ENCODE data around the gene NEUROG2.
"Not testable (repeated sequence)": the region's sequence is repeated elsewhere in the genome, so short reads cannot be mapped to it uniquely, and the experiment has no call there.

The NEUROG2 gene

DNA sequence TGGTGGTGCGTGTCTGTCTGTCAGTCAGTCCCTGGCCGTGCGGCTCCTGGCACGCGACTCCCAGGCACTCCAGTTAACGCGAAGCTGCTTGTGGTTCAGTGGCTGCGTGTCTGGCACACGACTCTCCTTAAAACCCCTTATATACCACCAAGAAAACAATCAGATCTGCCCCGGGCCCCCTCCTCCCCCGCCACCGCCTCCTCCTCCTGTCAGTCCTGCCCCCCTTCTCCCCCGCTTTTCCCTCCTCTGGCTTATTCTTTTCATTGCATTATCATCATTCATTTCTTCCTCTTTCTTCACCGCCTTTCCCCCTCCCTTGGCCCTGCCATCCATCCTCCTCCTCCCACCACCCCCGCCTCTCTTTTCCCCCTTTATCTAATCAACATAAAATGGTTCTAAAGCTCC is at the start of gene NEUROG2:
TSS of gene NEUROG2 (minus strand) at position 115 of the 405 bp plus-strand sequence. CDS start 705 bp downstream, outside the sequence.
- DNase-seq = no peak

DNA sequence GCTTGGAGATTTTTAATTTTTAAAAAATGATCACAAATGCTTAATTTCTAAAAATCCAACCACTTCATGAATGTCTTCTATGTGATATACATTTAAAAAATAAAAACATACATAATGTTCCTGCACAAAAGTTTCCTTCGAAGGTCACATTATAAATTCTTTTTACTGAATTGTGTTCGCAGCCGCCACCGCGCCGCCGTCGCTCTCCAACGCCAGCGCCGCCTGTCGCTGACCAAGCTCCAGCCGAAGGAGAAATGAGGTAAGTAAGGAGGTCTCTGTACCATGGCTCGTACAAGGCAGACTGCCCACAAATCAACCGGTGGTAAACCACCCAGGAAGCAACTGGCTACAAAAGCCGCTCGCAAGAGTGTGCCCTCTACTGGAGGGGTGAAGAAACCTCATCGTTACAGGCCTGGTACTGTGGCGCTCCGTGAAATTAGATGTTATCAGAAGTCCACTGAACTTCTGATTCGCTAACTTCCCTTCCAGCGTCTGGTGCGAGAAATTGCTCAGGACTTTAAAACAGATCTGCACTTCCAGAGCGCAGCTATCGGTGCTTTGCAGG is 48.8 kb upstream of the NEUROG2 start:
- DNase-seq = no peak

DNA sequence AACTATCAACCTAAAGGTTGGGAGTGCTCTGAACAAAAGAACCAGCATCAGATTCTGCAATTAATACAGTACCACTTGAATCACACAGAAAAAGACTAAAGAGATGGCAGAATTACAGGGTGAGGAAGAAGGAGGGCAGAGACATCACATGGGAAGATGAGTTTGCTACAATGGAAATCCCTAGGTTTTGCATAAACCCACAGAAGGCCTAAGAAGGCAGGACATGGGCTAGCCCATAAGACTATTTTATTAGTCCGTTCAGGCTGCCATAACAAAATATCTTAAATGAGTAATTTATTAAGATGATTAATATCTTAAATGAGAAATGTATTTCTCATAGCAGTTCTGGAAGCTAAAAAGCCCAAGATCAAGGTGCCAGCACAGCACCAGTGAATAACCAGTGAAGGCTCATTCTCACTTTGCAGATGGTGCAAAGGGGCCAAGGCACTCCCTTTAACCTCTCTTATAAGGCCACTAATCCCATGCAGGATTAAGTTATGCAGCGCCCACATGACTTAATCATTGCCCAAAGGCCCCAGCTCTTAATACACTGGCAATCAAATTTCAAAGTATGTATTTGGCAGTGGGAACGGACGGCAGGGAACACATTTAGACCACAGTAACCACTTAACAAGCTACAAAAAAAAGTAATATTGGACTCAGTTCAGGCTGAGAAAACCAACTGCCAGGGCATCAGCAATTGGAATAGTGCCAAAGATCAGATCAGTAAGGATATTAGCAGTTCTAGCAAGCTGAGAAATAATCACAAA is 47.6 kb upstream of the NEUROG2 start:
- DNase-seq = no peak

DNA sequence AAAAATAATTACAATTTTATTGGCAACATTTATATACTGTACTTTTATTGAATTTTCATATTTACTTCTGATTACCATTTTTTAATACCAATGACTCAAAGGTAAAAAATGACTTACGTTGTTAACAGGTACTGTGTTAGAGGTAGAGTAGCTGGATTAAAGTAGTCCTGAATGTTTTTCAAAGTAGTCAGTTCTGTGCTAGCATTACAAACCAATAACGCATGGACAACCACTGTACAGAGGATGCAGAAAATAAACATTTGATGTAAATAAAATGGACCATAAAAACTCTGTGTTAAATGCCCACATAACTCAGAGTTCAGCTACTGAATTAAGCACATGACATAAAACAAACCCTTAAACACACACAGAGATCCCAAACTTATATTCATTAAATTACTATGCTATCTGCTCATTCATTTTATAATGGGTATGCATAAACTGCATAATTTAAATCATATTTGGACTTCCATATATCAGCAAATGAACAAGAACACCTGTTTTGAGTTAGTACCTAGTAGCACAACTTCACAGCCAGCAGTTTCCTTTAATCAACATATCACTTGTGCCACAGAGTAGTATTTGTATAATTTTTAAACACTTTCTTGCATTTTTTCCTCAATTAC is 46.4 kb upstream of the NEUROG2 start:
- no peak for DNase-seq

DNA sequence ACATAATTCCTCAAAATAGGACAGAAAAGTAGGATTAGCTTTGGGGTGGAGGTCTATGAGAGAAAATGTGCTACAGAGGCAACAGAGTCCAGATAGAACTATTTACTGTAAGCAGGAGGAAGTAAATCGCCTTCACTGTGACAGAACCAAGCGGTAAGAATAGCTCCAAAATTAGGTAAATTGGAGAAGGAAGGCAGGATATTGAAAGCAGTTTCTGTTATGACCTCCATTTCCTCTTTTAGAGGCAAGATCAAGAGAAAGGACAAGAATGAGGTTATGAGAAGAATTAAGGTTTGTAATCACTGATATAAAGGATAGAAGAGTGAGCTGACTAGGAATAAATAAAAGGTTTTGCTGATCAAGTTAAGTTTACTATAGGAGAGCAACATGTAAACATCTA is 44.1 kb upstream of the NEUROG2 start:
- peak; percentile 5 to 46 (median 19) for DNase-seq

- no peak for DNase-seq
These were observed 43.1 kb upstream of the NEUROG2 start for GRCh38 chr4:112559053-112559452.

DNA sequence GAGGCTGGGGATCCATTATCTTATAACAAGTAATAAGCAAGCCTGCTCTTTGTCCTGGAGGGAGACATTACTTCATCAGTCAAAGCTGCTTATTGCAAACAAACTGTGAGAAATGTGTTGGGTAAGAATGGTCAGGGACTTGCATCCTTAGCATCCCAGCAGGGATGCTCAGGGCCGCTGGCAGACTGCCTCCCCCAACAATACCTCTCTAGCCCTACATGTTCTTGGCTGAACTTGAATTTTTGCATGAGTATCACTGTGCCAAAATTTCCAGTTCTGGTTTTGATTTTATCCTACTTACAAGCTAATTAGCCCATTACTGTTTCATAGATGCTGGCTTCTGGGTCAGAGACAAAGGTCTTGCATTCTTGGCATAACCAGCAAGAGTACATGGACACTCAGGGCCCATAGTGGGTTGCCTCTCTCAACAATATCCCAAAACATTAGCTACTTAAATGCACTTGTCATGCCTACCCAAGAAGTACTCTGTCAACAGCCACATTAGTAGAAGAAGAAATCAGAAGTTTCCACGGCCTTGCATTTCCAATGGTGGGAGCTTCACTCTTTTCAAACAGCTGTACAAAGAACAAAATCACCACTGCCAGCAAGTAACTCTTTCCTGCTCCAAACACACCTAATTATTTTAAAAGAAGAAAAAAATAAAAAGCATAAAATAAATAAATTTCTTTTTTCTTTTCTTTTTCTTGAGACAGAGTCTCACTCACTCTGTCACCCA is 41.9 kb upstream of the NEUROG2 start:
- no peak for DNase-seq

DNA sequence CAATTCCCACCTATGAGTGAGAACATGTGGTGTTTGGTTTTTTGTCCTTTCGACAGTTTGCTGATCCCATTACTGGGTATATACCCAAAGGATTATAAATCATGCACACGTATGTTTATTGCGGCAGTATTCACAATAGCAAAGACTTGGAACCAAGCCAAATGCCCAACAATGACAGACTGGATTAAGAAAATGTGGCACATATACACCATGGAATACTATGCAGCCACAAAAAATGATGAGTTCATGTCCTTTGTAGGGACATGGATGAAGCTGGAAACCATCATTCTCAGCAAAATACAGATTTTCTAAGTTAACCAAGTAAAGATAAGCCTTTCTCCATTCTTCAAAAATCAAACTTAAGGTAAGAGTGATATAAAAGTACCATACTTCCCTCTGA is 38.3 kb upstream of the NEUROG2 start:
- not testable (repeated sequence) for DNase-seq

- DNase-seq = no peak
These were observed 36.7 kb upstream of the NEUROG2 start for GRCh38 chr4:112552668-112553067.

DNA sequence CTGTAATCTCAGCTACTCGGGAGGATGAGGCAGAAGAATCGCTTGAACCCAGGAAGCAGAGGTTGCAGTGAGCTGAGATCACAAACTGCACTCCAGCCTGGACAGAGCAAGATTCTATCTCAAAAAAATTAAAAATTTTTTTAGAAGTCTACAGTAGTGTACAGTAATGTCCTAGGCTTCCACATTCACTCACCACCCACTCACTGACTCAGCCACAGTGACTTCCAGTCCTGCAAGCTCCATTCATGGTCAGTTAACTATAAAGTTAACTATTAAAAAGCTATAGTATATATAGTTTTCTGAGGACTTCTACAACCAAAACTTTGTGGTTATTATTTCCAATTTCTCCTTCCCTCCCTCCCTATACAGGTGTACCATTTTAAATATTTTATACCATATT is 34.7 kb upstream of the NEUROG2 start:
- DNase-seq = peak; percentile 50 to 54 (median 52)

- no peak for DNase-seq
These were observed 30.5 kb upstream of the NEUROG2 start for GRCh38 chr4:112546476-112546875.

- DNase-seq = peak; percentile 13 to 57 (median 32)
These were observed 29.4 kb upstream of the NEUROG2 start for GRCh38 chr4:112545346-112545745.

DNA sequence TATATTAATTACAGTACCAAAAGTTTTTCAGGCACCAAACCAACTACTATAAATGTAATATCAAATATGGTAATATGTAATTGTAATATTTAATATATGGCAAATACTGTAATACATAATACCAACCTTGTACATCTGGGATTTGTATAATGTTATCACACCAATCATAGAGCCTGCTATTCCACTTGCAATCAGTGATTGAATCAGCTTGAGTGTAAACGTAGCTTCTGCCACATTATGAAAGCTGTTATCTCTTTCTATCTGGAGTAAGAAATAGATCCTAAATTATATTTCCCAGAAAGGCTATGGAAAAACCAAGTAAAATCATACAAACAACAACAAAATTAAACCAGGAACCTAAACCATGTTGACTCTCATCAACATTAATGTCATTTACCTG is 24.7 kb upstream of the NEUROG2 start:
- no peak for DNase-seq

GRCh38 chr4:112536123-112536522 is 20.1 kb upstream of the NEUROG2 start:
- DNase-seq = no peak

- no peak for DNase-seq
These were observed 16.3 kb upstream of the NEUROG2 start for GRCh38 chr4:112532267-112532666.

DNA sequence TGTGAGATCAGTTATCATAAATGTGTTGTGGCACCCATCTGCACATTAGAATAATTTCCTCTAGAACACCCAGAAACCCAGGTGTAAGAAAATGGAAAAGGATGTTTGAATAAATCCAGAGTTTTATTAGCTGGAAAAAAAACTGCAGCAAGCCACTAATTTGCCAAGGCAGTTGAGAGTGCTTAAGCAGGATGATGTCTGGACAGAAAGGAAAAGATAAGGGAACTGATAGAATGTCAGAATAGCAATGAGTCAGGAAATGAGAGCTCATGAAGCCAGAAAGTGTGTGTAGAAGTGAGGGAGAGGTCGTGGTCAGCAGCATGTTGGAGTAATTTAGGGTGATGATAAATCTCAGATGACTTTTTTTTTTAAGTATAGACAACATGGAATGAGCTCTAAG is 15.2 kb upstream of the NEUROG2 start:
- DNase-seq = no peak

GRCh38 chr4:112526061-112526460 is 10.1 kb upstream of the NEUROG2 start:
- DNase-seq = peak in 1 of 3 donors; percentile 12

DNA sequence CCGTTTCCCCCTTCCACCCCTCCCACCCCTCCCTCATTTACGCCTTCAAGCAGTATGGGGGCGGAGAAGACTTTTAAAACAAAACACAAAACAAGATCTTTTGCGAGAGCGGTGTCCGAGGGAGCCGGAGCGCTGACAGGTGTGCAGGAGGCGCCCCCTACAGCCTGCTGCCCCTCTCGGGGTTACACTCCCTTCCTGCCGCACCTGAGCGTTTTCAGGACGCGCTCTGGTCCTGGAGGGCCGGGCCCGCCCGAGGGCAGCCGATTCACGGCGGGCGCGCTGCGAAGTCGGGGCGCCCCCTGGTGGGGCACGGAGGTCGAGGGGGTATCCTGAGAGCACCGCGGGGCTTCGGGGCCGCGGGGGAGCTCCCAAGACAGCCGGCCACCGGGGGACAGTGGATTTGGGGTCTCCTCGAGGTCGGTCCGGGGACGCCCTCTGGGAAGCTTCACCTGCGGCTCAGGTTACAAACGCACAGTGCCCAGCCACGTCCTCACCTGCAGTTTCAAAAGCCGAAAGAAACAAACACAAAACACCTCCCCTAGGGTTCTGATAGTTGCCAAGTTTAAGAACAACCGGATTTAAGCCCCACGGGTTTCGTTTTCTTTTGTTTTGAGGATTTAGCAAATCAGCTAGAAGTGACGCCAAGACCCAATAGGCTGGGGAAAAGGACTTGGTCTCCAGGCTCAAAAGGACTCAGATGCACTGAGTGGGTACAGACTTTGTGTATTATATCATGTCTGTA is 8.0 kb upstream of the NEUROG2 start:
- DNase-seq = peak; percentile 69 to 92 (median 81)

DNA sequence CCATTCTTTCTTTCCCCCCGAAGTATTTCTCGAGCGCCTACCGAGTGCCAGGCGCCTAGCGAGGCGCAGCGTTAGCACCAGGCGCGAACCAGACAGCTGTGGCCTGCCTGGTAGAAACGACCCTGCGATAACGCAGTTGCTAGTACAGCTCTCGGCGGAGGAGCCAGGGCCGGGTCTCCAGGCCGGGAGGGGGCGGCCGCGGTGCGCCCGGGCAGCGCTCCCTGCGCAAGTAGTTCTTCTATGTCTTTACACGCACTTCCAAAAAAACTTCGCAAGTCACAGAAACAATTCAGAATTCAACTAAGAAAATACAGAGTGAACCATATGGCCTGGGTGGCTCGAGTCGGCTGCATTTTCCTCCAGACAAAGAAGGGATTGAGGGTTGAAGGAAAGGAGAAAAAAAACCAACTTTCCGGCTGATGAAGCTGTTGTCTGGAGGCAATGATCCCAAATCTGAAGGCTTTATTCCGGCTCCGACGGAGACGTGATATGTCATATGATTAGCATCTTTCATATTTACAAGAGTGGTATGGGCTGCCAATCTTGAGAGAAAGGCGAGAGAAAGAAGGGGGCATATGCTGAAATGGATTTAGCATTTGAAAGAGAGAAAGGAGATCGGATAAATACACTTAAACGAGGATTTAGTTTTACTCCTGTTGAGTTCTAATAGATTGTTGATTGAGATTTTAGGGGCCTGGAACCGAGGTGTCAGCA is 7.2 kb upstream of the NEUROG2 start:
- DNase-seq = peak; percentile 52 to 74 (median 54)

GRCh38 chr4:112522431-112522830 is 6.5 kb upstream of the NEUROG2 start:
- not testable (repeated sequence) for DNase-seq

GRCh38 chr4:112521123-112522023 is 5.4 kb upstream of the NEUROG2 start:
- DNase-seq = no peak

Data from suppressor macrophage treated with lipopolysaccharide for 1 hour (primary cell).